Measurements from ENCODE around the gene TULP4.

TULP4 gene

DNA sequence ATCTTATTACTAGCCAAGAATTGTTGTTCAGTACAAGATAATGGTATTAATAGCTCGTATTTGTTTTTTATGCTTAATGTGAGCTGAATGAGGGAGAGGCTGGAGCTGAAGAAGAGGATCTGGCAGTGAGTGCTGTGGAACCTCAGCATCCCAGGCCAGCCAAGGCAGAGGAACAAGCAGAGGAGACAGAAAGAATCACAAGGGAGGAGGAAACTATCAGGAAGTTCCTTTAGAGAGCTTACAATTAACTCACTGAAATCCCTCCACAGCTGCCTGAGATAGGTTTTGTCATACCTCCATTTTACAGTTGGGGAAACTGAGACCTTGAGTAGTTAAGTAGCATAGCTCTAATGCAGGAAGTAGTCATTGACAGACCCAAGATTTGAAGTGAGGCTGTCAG lies 39.9 kb upstream of the TULP4 start:
- DNase-seq (ENCODE audit: low spot score): no peak
- TF ChIP-seq, protein P1, sequence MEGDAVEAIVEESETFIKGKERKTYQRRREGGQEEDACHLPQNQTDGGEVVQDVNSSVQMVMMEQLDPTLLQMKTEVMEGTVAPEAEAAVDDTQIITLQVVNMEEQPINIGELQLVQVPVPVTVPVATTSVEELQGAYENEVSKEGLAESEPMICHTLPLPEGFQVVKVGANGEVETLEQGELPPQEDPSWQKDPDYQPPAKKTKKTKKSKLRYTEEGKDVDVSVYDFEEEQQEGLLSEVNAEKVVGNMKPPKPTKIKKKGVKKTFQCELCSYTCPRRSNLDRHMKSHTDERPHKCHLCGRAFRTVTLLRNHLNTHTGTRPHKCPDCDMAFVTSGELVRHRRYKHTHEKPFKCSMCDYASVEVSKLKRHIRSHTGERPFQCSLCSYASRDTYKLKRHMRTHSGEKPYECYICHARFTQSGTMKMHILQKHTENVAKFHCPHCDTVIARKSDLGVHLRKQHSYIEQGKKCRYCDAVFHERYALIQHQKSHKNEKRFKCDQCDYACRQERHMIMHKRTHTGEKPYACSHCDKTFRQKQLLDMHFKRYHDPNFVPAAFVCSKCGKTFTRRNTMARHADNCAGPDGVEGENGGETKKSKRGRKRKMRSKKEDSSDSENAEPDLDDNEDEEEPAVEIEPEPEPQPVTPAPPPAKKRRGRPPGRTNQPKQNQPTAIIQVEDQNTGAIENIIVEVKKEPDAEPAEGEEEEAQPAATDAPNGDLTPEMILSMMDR (IDR thresholded peaks at IDR 0.05; ENCODE audit: extremely low read depth, missing control alignments): no peak

DNA sequence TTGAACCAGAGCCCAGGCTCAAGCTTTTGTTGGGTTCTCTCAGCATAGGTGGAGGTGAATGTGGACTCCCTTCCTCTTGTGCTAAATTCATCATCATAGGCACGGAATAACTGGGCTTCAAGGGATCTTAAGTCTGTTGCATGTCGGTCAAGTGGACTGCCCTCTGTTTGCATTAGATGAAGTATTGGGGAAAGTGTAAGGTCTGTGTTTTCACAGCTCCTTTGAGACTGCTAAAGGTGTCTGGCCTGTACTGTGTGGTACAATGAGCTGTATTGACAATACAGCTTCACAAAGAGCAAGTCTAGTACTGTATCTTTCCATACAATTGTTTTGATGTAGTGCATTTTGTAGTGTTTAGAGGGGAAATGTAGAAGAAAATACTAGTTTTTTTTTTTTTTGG lies 34.3 kb upstream of the TULP4 start:
- no peak for DNase-seq (ENCODE audit: low spot score)
- TF ChIP-seq, protein P1 (IDR thresholded peaks at IDR 0.05; ENCODE audit: extremely low read depth, missing control alignments): no peak

DNA sequence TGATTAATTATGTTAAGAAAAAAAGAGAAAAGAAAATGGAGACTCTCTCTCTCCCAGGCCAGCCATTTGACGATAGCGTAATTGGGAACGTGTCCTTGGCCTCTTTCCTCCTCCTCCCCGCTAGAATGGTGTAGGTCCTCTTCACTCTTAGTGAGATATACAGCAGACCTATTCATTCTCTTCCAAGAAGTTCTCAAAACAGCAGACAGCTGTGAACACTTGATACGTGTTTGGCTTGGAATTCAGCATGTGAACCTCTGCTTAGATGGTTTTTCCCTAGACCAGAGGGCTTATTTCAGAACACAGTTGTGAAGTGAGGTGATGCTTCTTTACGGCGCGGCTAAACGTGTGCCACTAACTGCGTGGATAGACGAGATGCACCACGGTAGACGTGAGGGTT lies 32.6 kb upstream of the TULP4 start:
- TF ChIP-seq, protein P1 (IDR thresholded peaks at IDR 0.05; ENCODE audit: extremely low read depth, missing control alignments): no peak
- DNase-seq (ENCODE audit: low spot score): no peak

DNA sequence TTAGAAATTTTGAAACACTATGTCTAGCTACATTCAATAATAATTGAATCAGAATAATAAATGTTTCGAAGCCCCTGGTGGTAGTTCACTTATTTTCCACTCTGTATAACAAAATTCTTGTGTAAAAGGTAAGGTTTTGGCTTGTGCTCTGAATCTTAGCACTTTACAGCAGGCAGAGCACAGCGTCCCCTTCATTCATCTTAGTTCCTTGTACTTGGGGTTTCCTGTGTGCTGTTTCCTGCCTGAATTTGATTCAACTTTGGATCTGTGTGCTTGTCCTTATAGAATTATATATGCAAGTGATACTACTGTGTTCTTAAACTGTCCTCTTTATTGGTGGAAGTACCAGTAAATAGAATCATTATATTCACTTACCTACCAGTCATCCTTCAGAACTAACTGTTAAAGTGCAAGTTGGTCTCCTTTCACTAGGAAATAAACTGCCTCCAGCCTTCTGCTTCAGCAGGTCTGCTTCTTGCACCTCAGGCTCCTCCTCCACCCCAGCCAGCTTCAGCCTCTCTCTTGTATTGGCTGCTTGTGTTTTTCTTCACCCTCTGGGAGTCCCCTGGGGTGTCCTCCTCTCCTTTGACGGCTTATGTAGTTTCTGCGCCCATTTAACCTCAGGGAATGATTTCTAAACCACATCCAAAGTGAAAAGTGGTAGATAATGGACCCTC lies 28.8 kb upstream of the TULP4 start:
- TF ChIP-seq, protein P1 (IDR thresholded peaks at IDR 0.05; ENCODE audit: extremely low read depth, missing control alignments): no peak
- DNase-seq (ENCODE audit: low spot score): no peak

DNA sequence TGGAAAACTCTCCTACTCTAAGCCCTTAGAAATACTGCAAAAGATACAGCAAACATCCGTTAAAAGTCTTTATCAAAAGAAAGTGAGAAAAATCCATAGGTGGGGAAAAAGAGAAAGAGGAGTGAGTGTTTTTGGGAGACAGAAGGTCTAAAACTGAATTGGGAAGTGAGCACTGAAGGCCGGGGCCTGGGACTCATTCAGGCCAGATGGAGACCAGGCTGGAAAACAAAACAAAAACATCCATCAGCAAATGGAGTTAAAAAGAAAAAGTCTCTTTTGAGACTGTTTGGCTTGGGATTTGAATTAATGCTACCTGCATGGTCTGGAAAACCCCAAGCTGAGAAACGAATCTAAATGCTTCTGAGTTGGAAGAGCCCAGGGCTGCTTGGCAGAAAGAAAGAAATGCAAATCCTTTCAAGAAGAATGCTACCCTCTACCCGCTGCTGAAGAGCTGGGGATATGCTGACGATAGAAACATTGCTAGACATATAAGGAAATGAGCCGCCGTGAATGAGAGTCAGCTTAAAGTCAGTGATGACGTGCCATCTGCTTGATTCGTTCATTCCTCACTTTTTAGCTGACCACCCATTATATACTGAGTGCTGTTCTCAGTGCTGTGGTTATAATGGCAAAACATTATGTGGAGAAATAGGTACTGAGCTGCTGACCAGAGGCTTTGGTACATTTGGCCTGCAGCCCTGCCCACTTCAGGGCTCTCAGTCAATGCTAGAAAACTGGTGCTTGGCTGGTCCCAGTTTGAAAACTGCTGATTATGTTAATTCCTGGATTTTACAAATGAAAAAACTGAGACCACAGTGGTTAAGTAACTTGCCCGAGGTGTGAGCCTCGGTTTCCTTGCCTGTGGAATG lies 28.0 kb upstream of the TULP4 start:
- no peak for DNase-seq (ENCODE audit: low spot score)
- TF ChIP-seq, protein P1 (IDR thresholded peaks at IDR 0.05; ENCODE audit: extremely low read depth, missing control alignments): no peak

DNA sequence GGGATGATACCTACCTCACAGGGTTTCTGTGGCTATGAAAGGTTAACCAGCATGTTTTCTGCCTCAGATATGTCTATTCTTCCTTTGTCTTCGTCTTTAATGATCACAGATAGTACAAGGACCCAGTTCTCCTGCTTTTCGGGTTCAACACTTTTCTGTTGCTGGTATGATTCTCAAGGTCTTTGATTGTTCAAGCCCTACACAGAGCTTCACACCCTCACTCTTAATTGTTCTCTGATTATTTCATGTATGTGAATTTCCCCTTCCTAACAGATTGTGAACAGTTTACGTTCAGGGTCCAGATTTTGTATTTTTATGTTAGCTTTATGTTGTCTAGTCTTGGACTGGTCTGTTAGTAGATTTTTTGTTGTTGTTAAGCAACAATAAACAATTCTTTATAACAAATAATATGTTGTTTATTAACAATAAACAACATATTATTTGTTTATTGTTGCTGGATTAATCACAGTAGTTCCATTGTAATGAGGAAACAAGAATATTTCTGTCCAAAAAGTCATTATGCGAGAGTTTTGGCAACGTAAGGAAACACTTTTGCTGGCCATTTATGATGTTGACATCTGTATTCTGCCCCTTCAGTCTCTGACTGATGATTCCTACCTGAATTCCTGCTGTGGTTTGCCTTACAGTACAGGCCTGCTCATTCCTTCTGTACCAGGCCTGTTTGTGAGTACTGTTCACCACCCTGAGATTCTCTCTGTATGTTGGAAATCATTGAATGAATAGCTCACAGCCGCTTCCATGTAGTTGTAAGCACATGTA lies 27.2 kb upstream of the TULP4 start:
- DNase-seq (ENCODE audit: low spot score): no peak

More for the DNA sequence above, 27.2 kb upstream of the TULP4 start:
- TF ChIP-seq, protein P1 (IDR thresholded peaks at IDR 0.05; ENCODE audit: extremely low read depth, missing control alignments): no peak

All from GM20000 (cell line).